ENCODE data around the gene PHACTR2. TPM values are rescaled to one million over a fixed set of nuclear protein-coding genes. Genes with fewer than 3 reads are reported as not detected.

PHACTR2 gene
- total and polyA plus RNA-seq, 2 of the 13 experiments (the other 11 are each of a cell fraction or from before 2014, with no cell fraction given) = 11.3 to 28.2 TPM

- TF ChIP-seq RNF219 (CRISPR knock-in tag; IDR thresholded peaks at IDR 0.05) = no peak
- TF ChIP-seq SMAD3 (CRISPR knock-in tag; IDR thresholded peaks at IDR 0.05) = peak; percentile 13; the same call in 1 of the 2 replicates
- TF ChIP-seq HMGXB4 (CRISPR knock-in tag; IDR thresholded peaks at IDR 0.05; ENCODE audit: borderline replicate concordance in 1 of 2, low read depth in 1 of 2) = 0 out of 4 replicates have a peak, but pooled peaks of 1 of the 2 experiments have one; percentile 22
- TF ChIP-seq SP2 (CRISPR knock-in tag; IDR thresholded peaks at IDR 0.05) = no peak
- no peak; the same call in 1 of the 2 replicates for TF ChIP-seq ZNF629 (CRISPR knock-in tag; conservative IDR thresholded peaks at IDR 0.05)
- peak; percentile 70; the same call in 1 of the 2 replicates for TF ChIP-seq FOSL1 (CRISPR knock-in tag; IDR thresholded peaks at IDR 0.05; ENCODE audit: borderline replicate concordance)
- no peak for TF ChIP-seq ZNF572 (CRISPR knock-in tag; IDR thresholded peaks at IDR 0.05)
- no peak for TF ChIP-seq TARDBP (CRISPR knock-in tag; IDR thresholded peaks at IDR 0.05)
- no peak for TF ChIP-seq REPIN1 (CRISPR knock-in tag; IDR thresholded peaks at IDR 0.05; ENCODE audit: borderline replicate concordance, low read depth)
- TF ChIP-seq RBM22 (optimal IDR thresholded peaks at IDR 0.05; ENCODE audit: low read length) = no peak
- no peak for TF ChIP-seq GRHL1 (CRISPR knock-in tag; conservative IDR thresholded peaks at IDR 0.05)
- no peak for TF ChIP-seq ZFP1 (CRISPR knock-in tag; IDR thresholded peaks at IDR 0.05)
- no peak for TF ChIP-seq MXI1 (IDR thresholded peaks at IDR 0.05; ENCODE audit: borderline replicate concordance, low read depth, low read length)
- TF ChIP-seq SAFB2 (CRISPR knock-in tag; IDR thresholded peaks at IDR 0.05; ENCODE audit: borderline replicate concordance, low read depth) = no peak
- TF ChIP-seq TFDP1 (CRISPR knock-in tag; IDR thresholded peaks at IDR 0.05; ENCODE audit: borderline replicate concordance) = peak; percentile 46; the same call in 1 of the 2 replicates
- no peak for TF ChIP-seq ZNF260 (CRISPR knock-in tag; IDR thresholded peaks at IDR 0.05; ENCODE audit: borderline replicate concordance, low read depth)
- 0 out of 2 replicates have a peak, but pooled peaks have one; percentile 7 for TF ChIP-seq ATF3 (CRISPR knock-in tag; IDR thresholded peaks at IDR 0.05)
- TF ChIP-seq JUNB (CRISPR knock-in tag; IDR thresholded peaks at IDR 0.05; ENCODE audit: borderline replicate concordance) = 0 out of 2 replicates have a peak, but pooled peaks have one; percentile 30
- TF ChIP-seq FOXK1 (CRISPR knock-in tag; IDR thresholded peaks at IDR 0.05; ENCODE audit: borderline replicate concordance, low read depth) = no peak
- no peak for TF ChIP-seq FOXJ3 (CRISPR knock-in tag; IDR thresholded peaks at IDR 0.05; ENCODE audit: borderline replicate concordance)
- no peak for TF ChIP-seq IRF2 (CRISPR knock-in tag; IDR thresholded peaks at IDR 0.05)
- peak; percentile 69; the same call in 1 of the 2 replicates for TF ChIP-seq ZSCAN31 (CRISPR knock-in tag; IDR thresholded peaks at IDR 0.05; ENCODE audit: low read depth)
- TF ChIP-seq HDAC2 (CRISPR knock-in tag; IDR thresholded peaks at IDR 0.05) = peak; percentile 26
Measured at GRCh38 chr6:143744551-143745165, 66.9 kb downstream of the PHACTR2 start (continued).

Data from HepG2 (cell line).